SU-DHL-6 (cell line): Measurements from ENCODE around the gene TBC1D5.

Experiments used
- H2AFZ ChIP-seq: fragments of 200-600 bp; sonication (generic); 2 replicates; pipeline ENCODE4 v1.6.1; 2014; ENCODE audit warnings: low read depth, mild to moderate bottlenecking, moderate library complexity, mixed read lengths, antibody characterized with exemption, low read length; ENCODE audit not compliant: severe bottlenecking
- H3F3A ChIP-seq: fragments of 200-600 bp; shearing (Covaris generic); 2 replicates; pipeline ENCODE4 v1.6.0; 2016; ENCODE audit warnings: antibody characterized with exemption, mild to moderate bottlenecking; ENCODE audit not compliant: insufficient read depth
- H3K27ac ChIP-seq: fragments of 200-600 bp; sonication (generic); 2 replicates; pipeline ENCODE4 v1.5.1; 2016; ENCODE audit warnings: low read depth, mild to moderate bottlenecking, low read length, moderate library complexity, mixed read lengths
- H3K27me3 ChIP-seq: fragments of 200-600 bp; sonication (generic), shearing (Covaris generic); 2 replicates; pipeline ENCODE4 v1.6.0; 2014; ENCODE audit warnings: mild to moderate bottlenecking, low read length
- H3K36me3 ChIP-seq: fragments of 200-600 bp; sonication (generic); 2 replicates; pipeline ENCODE4 v1.6.1; 2014; ENCODE audit warnings: mild to moderate bottlenecking, low read length, mixed read lengths
- H3K4me2 ChIP-seq: fragments of 300-600, 200-600 bp; shearing (Covaris generic), sonication (generic); 2 replicates; pipeline ENCODE4 v1.6.0; 2014; ENCODE audit warnings: low read length, low read depth, mild to moderate bottlenecking; ENCODE audit not compliant: poor library complexity, severe bottlenecking
- H3K4me3 ChIP-seq: fragments of 200-600 bp; sonication (generic); 2 replicates; pipeline ENCODE4 v1.5.1; 2014; ENCODE audit warnings: antibody characterized with exemption, low read length, mild to moderate bottlenecking, mixed read lengths; ENCODE audit not compliant: insufficient read depth, poor library complexity, severe bottlenecking
- H3K79me2 ChIP-seq: fragments of 200-600 bp; sonication (generic); 2 replicates; pipeline ENCODE4 v1.6.1; 2014; ENCODE audit warnings: mild to moderate bottlenecking, low read length, moderate library complexity; ENCODE audit not compliant: insufficient read depth
- H3K9ac ChIP-seq: fragments of 200-600 bp; sonication (generic); 2 replicates; pipeline ENCODE4 v1.7.0; 2014; ENCODE audit warnings: mild to moderate bottlenecking, low read length
- H3K9me2 ChIP-seq: fragments of 200-600 bp; sonication (generic); replicated peaks from 2 replicates; pipeline ENCODE4 v1.6.1; 2014; ENCODE audit warnings: low read length; ENCODE audit not compliant: insufficient read depth
- H3K9me3 ChIP-seq: fragments of 200-600 bp; sonication (generic); 2 replicates; pipeline ENCODE4 v1.6.1; 2014; ENCODE audit warnings: low read length, mixed read lengths; ENCODE audit not compliant: insufficient read depth
- H4K20me1 ChIP-seq: fragments of 200-600 bp; sonication (generic); 2 replicates; pipeline ENCODE4 v1.6.1; 2014; ENCODE audit warnings: low read depth, mild to moderate bottlenecking, antibody characterized with exemption, low read length, moderate library complexity, mixed read lengths
- EZH2phosphoT487 ChIP-seq: fragments of 200-600 bp; sonication (generic), shearing (Covaris generic); conservative IDR thresholded peaks from 2 replicates; pipeline ENCODE4 v1.6.1; 2018; ENCODE audit warnings: mild to moderate bottlenecking, antibody characterized with exemption, low read length, moderate library complexity, mixed read lengths
- TF ChIP-seq, protein P1 (sequence below): fragments of 200-600 bp; sonication (generic); IDR thresholded peaks from one replicate; pipeline ENCODE4 v1.5.1; 2017; ENCODE audit warnings: antibody characterized with exemption, mild to moderate bottlenecking, low read length, moderate library complexity; ENCODE audit not compliant: insufficient read depth, poor library complexity, severe bottlenecking

TBC1D5 gene

DNA sequence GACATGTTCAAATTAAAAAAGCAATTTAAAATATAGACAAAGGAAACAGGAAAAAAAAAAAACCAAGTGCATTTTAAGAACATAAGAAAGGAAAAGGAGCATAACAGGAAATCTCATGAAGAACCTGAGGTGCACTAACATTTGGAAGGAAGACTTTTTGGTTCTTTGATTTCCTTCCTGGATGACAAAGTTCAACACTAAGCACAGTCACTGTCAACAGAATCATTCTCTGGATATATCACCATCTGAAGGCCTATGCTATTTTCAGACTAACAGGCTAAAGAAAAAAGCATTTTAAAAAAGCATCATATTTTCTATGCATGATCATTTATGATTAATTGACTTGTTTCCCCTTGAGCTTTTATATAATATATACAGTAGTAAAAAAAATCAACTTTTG, 508.0 kb downstream of the TBC1D5 start:
- Histone ChIP-seq H3K27ac (no peak overlapping the region), H3K27me3 (no peaks in the 10 kb centered on the region), H4K20me1 (no peaks in the 10 kb centered on the region), H3K79me2 (no peaks in the 10 kb centered on the region), H3F3A (no peaks in the 10 kb centered on the region), H2AFZ (no peak overlapping the region), H3K36me3 (no peaks in the 10 kb centered on the region), H3K4me2 (no peak overlapping the region), H3K9me2 (no peaks in the 10 kb centered on the region), H3K9me3 (no peaks in the 10 kb centered on the region), H3K9ac (no peak overlapping the region), H3K4me3 (no peak overlapping the region)
- TF ChIP-seq, protein P1, sequence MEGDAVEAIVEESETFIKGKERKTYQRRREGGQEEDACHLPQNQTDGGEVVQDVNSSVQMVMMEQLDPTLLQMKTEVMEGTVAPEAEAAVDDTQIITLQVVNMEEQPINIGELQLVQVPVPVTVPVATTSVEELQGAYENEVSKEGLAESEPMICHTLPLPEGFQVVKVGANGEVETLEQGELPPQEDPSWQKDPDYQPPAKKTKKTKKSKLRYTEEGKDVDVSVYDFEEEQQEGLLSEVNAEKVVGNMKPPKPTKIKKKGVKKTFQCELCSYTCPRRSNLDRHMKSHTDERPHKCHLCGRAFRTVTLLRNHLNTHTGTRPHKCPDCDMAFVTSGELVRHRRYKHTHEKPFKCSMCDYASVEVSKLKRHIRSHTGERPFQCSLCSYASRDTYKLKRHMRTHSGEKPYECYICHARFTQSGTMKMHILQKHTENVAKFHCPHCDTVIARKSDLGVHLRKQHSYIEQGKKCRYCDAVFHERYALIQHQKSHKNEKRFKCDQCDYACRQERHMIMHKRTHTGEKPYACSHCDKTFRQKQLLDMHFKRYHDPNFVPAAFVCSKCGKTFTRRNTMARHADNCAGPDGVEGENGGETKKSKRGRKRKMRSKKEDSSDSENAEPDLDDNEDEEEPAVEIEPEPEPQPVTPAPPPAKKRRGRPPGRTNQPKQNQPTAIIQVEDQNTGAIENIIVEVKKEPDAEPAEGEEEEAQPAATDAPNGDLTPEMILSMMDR, result no peak
- TF ChIP-seq EZH2phosphoT487, result no peak

DNA sequence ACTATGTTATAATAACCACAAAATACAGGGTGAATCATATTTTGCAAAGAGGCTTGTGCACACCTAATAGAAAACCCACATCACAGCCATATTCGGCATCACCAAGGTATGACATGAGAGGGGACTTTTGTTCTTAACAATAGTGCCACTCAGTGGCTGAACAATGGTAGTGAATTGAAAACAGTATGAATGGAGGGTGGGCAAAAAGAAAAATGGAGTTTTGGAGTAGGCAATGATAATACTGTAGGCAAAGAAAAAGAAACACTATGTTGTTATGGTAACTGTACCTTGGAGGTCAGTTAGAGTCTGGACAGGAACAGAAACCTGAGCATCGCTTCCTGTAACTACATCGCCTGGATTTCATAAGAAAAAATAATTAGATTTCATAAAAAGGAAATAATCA, 509.0 kb downstream of the TBC1D5 start:
- TF ChIP-seq, protein P1, result peak; percentile 61
- TF ChIP-seq EZH2phosphoT487, result no peak
- H3K36me3 ChIP-seq, result no peaks in the 10 kb centered on the region
- no peaks in the 10 kb centered on the region for H4K20me1 ChIP-seq
- H3K9me2 ChIP-seq, result no peaks in the 10 kb centered on the region
- H3K9ac ChIP-seq, result no peak overlapping the region
- H3F3A ChIP-seq, result no peaks in the 10 kb centered on the region
- H3K4me2 ChIP-seq, result no peak overlapping the region
- no peak overlapping the region for H3K4me3 ChIP-seq
- no peak overlapping the region for H3K27ac ChIP-seq
- H3K79me2 ChIP-seq, result no peaks in the 10 kb centered on the region
- H2AFZ ChIP-seq, result no peak overlapping the region
- no peaks in the 10 kb centered on the region for H3K27me3 ChIP-seq
- no peaks in the 10 kb centered on the region for H3K9me3 ChIP-seq

DNA sequence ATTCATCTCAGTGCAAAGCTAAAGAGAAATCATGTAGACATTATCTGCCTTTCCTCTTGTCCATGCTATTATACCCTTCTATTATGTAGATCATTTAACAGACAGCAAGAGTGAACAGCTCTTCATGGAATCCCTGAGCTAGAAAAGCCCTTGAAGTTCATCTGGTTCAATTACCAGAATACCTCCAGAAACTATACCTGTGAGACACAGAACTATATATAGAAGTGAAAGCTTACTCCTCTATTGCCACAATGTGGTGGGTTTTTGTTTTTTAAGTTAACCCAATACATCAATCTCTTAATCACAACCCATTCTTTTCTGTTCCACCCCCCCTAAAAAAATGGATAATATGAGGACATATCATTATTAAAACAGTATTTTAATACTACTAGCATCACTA, 510.0 kb downstream of the TBC1D5 start:
- no peak overlapping the region for H3K4me2 ChIP-seq
- no peaks in the 10 kb centered on the region for H3F3A ChIP-seq
- no peak overlapping the region for H3K27ac ChIP-seq
- H3K36me3 ChIP-seq, result no peaks in the 10 kb centered on the region
- no peak overlapping the region for H3K9ac ChIP-seq
- H3K27me3 ChIP-seq, result no peaks in the 10 kb centered on the region
- H4K20me1 ChIP-seq, result no peaks in the 10 kb centered on the region
- no peak overlapping the region for H2AFZ ChIP-seq
- TF ChIP-seq, protein P1, result no peak
- no peak for TF ChIP-seq EZH2phosphoT487
- no peaks in the 10 kb centered on the region for H3K79me2 ChIP-seq
- H3K4me3 ChIP-seq, result no peak overlapping the region
- H3K9me3 ChIP-seq, result no peaks in the 10 kb centered on the region
- no peaks in the 10 kb centered on the region for H3K9me2 ChIP-seq
